ENCODE measurements around the gene ITGAV.
"Not testable (repeated sequence)": the region's sequence is repeated elsewhere in the genome, so short reads cannot be mapped to it uniquely, and the experiment has no call there.

ITGAV gene

DNA sequence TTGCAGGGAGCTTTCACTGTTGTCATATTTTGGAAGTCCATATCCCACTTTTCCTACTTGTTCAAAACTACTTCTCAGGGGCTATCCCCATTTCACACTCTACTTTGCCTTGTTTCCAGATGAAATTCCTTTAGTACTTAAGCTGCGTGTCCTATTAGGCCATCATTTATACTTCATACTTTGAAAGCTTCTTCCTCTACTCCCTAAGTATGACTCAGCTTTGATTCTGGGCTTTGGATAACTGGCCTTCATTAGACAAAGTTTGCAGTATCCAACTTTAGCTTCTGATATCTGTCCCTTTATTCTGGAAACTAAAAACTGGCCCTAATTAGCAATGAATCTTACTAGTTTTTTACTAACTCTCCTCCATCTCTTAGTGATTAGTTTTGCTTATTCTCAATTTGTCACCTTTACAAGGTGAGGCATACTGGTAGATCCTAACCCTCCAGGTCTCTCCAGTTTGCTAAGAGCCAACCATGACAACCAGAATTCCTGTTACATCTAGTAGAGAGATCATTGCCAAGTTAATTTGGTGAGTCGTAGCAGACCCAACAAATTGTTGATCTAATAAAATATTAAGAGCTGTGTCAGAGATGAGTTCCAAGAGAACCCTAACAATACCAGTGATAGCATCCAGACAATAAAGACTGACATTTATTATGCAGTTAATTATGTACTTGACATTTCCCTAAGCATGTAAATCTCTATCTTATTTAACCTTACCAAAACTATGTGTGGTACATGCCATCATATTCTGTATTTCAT lies 31.2 kb upstream of the ITGAV start:
- no peak for FAIRE-seq
- TF ChIP-seq PAX5 (IDR thresholded peaks at IDR 0.05; ENCODE audit: insufficient read depth, low read length, severe bottlenecking) (no peak), POLR2AphosphoS5 (IDR thresholded peaks at IDR 0.05; ENCODE audit: low read depth, low read length) (no peak), TAF1 (IDR thresholded peaks at IDR 0.05; ENCODE audit: low read depth, low read length) (no peak), POLR2A (IDR thresholded peaks at IDR 0.05; ENCODE audit: low read depth, low read length) (no peak), SPI1 (IDR thresholded peaks at IDR 0.05; ENCODE audit: low read depth, low read length) (no peak), POU2F2 (IDR thresholded peaks at IDR 0.05; ENCODE audit: low read depth, low read length) (no peak)
- DNase-seq (ENCODE audit: insufficient read length, low spot score) = no peak

DNA sequence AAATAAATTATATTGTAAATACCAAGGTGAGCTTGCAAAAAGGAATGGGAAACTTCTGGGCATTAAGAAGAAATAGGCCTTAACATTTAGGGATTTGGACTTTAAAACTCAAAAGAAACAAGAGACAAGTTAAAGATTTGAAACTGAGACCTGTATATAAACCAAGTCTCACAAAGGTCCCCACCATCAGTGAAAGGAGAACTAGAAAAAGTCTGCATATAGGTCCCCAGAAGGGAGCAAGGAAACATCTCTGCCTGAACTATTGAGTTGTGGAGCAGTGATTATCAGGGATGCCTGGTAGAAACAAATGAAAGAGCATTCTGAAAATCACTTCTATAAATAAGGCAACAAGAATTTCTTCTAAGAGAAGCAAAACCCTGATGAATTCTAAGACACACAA lies 30.5 kb upstream of the ITGAV start:
- TF ChIP-seq POLR2A (IDR thresholded peaks at IDR 0.05; ENCODE audit: low read depth, low read length) (no peak), POU2F2 (IDR thresholded peaks at IDR 0.05; ENCODE audit: low read depth, low read length) (no peak), PAX5 (IDR thresholded peaks at IDR 0.05; ENCODE audit: insufficient read depth, low read length, severe bottlenecking) (no peak), POLR2AphosphoS5 (IDR thresholded peaks at IDR 0.05; ENCODE audit: low read depth, low read length) (no peak), SPI1 (IDR thresholded peaks at IDR 0.05; ENCODE audit: low read depth, low read length) (no peak), TAF1 (IDR thresholded peaks at IDR 0.05; ENCODE audit: low read depth, low read length) (no peak)
- DNase-seq (ENCODE audit: insufficient read length, low spot score) (no peak), FAIRE-seq (peak; percentile 65)

DNA sequence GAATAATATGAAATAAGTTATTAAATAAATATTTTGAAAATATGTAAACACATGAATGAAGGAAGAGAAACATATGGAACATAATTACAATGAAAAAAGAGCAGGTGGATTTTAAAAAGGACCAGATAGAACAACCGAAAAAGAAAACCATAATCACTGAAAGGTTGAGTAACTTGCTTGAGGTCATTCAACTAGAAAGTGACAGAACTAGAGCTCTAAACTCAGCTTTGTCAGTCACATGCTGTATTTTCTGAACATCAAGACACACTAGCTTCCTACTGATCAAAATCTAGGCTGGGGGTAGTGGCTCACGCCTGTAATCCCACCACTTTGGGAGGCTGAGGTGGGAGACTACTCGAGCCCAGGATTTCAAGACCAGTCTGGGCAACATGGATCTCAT lies 30.0 kb upstream of the ITGAV start:
- peak; percentile 88 for FAIRE-seq
- no peak for TF ChIP-seq POLR2A (IDR thresholded peaks at IDR 0.05; ENCODE audit: low read depth, low read length)
- TF ChIP-seq SPI1 (IDR thresholded peaks at IDR 0.05; ENCODE audit: low read depth, low read length) = no peak
- no peak for TF ChIP-seq POU2F2 (IDR thresholded peaks at IDR 0.05; ENCODE audit: low read depth, low read length)
- no peak for TF ChIP-seq POLR2AphosphoS5 (IDR thresholded peaks at IDR 0.05; ENCODE audit: low read depth, low read length)
- no peak for TF ChIP-seq TAF1 (IDR thresholded peaks at IDR 0.05; ENCODE audit: low read depth, low read length)
- no peak for TF ChIP-seq PAX5 (IDR thresholded peaks at IDR 0.05; ENCODE audit: insufficient read depth, low read length, severe bottlenecking)

DNA sequence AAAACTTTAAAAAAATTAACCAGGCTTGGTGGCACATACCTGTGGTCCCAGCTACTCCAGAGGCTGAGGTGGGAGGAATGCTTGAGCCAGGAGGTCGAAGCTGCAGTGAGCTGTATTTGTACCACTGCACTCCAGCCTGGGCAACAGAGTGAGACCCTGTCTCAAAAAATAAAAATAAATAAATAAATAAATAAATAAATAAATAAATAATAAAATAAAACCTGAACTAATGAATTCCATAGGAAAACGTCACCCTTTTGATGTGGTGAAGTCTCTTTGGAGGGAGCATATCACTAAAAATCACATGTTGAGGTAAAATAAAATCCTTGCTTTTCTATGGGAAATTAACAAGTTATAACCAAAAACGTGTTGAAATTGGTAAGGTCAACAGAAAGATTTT lies 29.6 kb upstream of the ITGAV start:
- DNase-seq (ENCODE audit: insufficient read length, low spot score) = no peak
- no peak for FAIRE-seq
- TF ChIP-seq SPI1 (IDR thresholded peaks at IDR 0.05; ENCODE audit: low read depth, low read length) = no peak
- no peak for TF ChIP-seq POU2F2 (IDR thresholded peaks at IDR 0.05; ENCODE audit: low read depth, low read length)
- no peak for TF ChIP-seq POLR2A (IDR thresholded peaks at IDR 0.05; ENCODE audit: low read depth, low read length)
- no peak for TF ChIP-seq POLR2AphosphoS5 (IDR thresholded peaks at IDR 0.05; ENCODE audit: low read depth, low read length)
- no peak for TF ChIP-seq TAF1 (IDR thresholded peaks at IDR 0.05; ENCODE audit: low read depth, low read length)
- TF ChIP-seq PAX5 (IDR thresholded peaks at IDR 0.05; ENCODE audit: insufficient read depth, low read length, severe bottlenecking) = no peak

More for the DNA sequence above, 30.0 kb upstream of the ITGAV start:
- no peak for DNase-seq (ENCODE audit: insufficient read length, low spot score)

DNA sequence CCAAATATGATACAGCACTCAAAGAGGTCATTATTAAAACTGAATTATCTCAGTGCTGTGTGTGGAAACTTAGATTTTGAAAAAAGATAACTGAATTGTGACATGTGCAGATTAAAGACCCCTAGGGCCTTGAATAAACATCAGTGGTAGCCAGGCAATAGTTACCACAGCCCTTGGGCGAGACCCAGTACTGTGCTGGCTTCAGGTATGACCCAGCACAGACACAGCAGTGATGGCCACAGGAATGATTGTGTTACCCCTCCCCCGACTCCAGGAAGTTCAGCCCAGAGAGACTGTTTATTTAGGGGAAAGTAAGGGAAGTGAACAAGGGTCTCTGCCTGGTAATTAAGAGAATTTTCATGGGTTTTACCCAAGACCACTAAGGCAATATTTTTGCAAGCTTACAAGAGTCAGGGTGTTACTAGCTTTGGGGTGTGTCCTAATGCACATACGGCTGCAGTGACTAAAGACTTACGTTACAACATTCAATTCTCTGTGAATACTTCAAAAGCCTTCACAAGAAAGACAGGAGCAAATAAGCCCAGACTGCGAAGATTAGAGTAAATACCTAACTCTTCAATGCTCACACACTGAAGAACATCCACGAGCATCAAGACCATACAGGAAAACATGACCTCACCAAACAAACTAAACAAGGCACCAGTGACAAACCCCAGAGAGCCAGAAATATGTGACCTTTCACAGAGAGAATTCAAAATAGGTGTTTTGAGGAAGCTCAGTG lies 28.2 kb upstream of the ITGAV start:
- DNase-seq (ENCODE audit: insufficient read length, low spot score) (no peak), FAIRE-seq (no peak)
- TF ChIP-seq POU2F2 (IDR thresholded peaks at IDR 0.05; ENCODE audit: low read depth, low read length) (no peak), POLR2AphosphoS5 (IDR thresholded peaks at IDR 0.05; ENCODE audit: low read depth, low read length) (no peak), PAX5 (IDR thresholded peaks at IDR 0.05; ENCODE audit: insufficient read depth, low read length, severe bottlenecking) (no peak), POLR2A (IDR thresholded peaks at IDR 0.05; ENCODE audit: low read depth, low read length) (no peak), SPI1 (IDR thresholded peaks at IDR 0.05; ENCODE audit: low read depth, low read length) (no peak), TAF1 (IDR thresholded peaks at IDR 0.05; ENCODE audit: low read depth, low read length) (no peak)

DNA sequence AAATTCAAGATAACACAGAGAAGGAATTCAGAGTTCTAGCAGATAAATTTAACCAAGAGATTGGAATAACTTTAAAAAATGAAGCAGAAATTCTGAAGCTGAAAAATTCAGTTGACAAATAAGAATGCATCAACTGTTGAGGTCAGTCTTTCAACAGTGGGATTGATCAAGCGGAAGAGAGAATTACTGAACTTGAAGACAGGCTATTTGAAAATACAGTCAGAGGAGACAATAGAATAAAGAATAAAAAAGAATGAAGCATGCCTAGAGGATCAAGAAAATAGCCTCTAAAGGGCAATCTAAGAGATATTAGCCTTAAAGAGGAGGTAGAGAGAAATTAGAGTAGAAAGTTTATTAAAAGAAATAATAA lies 27.7 kb upstream of the ITGAV start:
- FAIRE-seq = no peak
- no peak for DNase-seq (ENCODE audit: insufficient read length, low spot score)
- no peak for TF ChIP-seq TAF1 (IDR thresholded peaks at IDR 0.05; ENCODE audit: low read depth, low read length)
- TF ChIP-seq PAX5 (IDR thresholded peaks at IDR 0.05; ENCODE audit: insufficient read depth, low read length, severe bottlenecking) = no peak
- no peak for TF ChIP-seq POU2F2 (IDR thresholded peaks at IDR 0.05; ENCODE audit: low read depth, low read length)
- no peak for TF ChIP-seq SPI1 (IDR thresholded peaks at IDR 0.05; ENCODE audit: low read depth, low read length)
- TF ChIP-seq POLR2AphosphoS5 (IDR thresholded peaks at IDR 0.05; ENCODE audit: low read depth, low read length) = no peak
- TF ChIP-seq POLR2A (IDR thresholded peaks at IDR 0.05; ENCODE audit: low read depth, low read length) = no peak

DNA sequence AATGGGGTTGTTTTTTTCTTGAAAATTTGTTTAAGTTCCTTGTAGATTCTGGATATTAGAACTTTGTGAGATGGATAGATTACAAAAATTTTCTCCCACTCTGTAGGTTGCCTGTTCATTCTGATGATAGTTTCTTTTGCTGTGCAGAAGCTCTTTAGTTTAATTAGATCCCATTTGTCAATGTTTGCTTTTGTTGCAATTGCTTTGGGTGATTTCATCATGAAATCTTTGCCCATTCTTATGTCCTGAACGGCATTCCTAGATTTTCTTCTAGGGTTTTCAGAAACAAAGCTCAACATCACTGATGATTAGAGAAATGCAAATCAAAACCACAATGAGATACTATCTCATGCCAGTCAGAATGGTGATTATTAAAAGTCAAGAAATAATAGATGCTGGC lies 21.3 kb upstream of the ITGAV start:
- DNase-seq (ENCODE audit: insufficient read length, low spot score); FAIRE-seq: not testable (repeated sequence)

DNA sequence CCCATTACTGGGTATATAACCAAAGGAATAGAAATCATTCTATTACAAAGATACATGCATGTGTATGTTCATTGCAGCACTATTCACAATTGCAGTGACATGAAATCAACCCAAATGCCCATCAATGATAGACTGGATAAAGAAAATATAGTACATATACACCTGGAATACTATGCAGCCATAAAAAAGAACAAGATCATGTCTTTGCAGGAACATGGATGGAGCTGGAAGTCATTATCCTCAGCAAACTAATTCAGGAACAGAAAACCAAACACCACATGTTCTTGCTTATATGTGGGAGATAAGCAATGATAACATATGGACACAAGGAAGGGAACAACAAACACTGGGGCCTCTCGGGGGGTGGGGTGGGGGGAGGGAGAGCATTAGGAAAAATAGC lies 20.7 kb upstream of the ITGAV start:
- not testable (repeated sequence) for DNase-seq (ENCODE audit: insufficient read length, low spot score); FAIRE-seq

DNA sequence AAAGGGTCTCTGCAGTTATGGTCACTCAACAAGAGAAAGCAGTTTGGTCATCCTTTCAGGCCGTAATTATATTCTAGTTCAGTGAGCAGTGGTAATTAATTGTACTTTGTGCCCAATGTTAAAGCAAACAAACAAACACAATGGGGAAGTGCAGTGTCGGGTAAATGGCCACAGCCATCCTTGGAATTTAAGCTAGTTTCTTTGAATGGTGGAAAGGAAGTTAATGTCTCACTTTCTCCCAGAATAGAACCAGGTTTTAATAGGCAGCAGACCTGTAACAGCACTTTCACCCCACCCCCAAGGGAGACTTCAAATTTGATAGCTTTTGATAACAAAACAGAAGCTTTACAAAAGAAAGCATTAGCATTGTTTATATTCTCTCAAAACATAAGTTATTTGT lies 20.0 kb upstream of the ITGAV start:
- DNase-seq (ENCODE audit: insufficient read length, low spot score) (no peak), FAIRE-seq (no peak)
- TF ChIP-seq POU2F2 (IDR thresholded peaks at IDR 0.05; ENCODE audit: low read depth, low read length) (no peak), SPI1 (IDR thresholded peaks at IDR 0.05; ENCODE audit: low read depth, low read length) (no peak), PAX5 (IDR thresholded peaks at IDR 0.05; ENCODE audit: insufficient read depth, low read length, severe bottlenecking) (no peak), POLR2AphosphoS5 (IDR thresholded peaks at IDR 0.05; ENCODE audit: low read depth, low read length) (no peak), TAF1 (IDR thresholded peaks at IDR 0.05; ENCODE audit: low read depth, low read length) (no peak), POLR2A (IDR thresholded peaks at IDR 0.05; ENCODE audit: low read depth, low read length) (no peak)

DNA sequence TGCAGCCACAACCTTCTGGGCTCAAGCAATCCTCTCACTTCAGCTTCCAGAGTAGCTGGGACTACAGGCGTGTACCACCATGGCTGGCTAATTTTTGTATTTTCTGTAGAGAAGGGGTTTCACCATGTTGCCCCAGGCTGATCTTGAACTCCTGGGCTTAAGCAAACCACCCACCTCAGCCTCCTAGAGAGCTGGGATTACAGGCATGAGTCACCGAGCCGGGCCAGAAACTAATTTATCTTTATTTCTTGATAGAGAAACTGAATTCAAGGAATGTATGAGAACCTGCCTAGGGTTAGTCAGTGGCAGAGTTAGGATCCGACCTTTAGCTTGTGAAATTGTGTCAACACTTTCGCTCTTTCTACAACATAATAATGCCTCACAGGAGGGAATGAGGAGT lies 19.3 kb upstream of the ITGAV start:
- no peak for DNase-seq (ENCODE audit: insufficient read length, low spot score)
- TF ChIP-seq POLR2AphosphoS5 (IDR thresholded peaks at IDR 0.05; ENCODE audit: low read depth, low read length) = no peak
- FAIRE-seq = no peak
